ENCODE data around the gene CCR4. TPM values are rescaled to one million over a fixed set of nuclear protein-coding genes. Genes with fewer than 3 reads are reported as not detected.

The CCR4 gene
- total and polyA plus RNA-seq, 2 of the 8 experiments (the other 6 are each of a cell fraction or from before 2014, with no cell fraction given) = 0.11 to 0.15 TPM

GRCh38 chr3:33004205-33004604, 52.8 kb downstream of the CCR4 start:
- Histone ChIP-seq H2BK20ac (ENCODE audit: low read length) (no peak overlapping the region), H3K56ac (replicated peaks; ENCODE audit: insufficient read length, low read depth, low read length) (no peak overlapping the region), H2AFZ (ENCODE audit: low read length) (no peak overlapping the region), H3K9ac (replicated peaks in 1 of 4; ENCODE audit: extremely low read depth in 1 of 4, low read depth in 3 of 4, low read length in 3 of 4) (no peak overlapping the region), H3K4me1 (replicated peaks in 1 of 4; ENCODE audit: control insufficient read depth in 3 of 4, insufficient read depth in 4 of 4, low read length in 3 of 4) (peaks cover 2 to 9% (median 5%) of the 10 kb centered on the region in 4 experiments; a peak in 4 of 7 replicates), H3K4ac (replicated peaks; ENCODE audit: insufficient read length, low read depth, low read length) (no peak overlapping the region), H3K9me3 (ENCODE audit: insufficient read depth in 2 of 2, low read depth in 1 of 2, low read length in 1 of 2) (peaks cover 0 to 6% of the 10 kb centered on the region in 2 experiments; a peak in 1 of 4 replicates), H3K23me2 (ENCODE audit: low read depth, low read length) (no peaks in the 10 kb centered on the region), H4K20me1 (replicated peaks in 1 of 2; ENCODE audit: control insufficient read depth in 1 of 2, insufficient read depth in 2 of 2, low read length in 2 of 2) (no peaks in the 10 kb centered on the region), H3K4me3 (ENCODE audit: extremely low read depth in 1 of 4, insufficient read depth in 2 of 4, low read depth in 3 of 4, low read length in 4 of 4) (no peak overlapping the region), H2AK5ac (ENCODE audit: low read depth, low read length) (no peak overlapping the region), H3K79me2 (ENCODE audit: control insufficient read depth in 1 of 2, insufficient read depth in 2 of 2, low read length in 2 of 2) (no peaks in the 10 kb centered on the region), H3K79me1 (ENCODE audit: low read depth, low read length) (no peaks in the 10 kb centered on the region; the same call in 1 of the 2 replicates), H4K8ac (ENCODE audit: extremely low read depth, insufficient read depth, low read length) (no peak overlapping the region), H2BK120ac (replicated peaks; ENCODE audit: low read depth, low read length) (no peak overlapping the region), H3K27me3 (replicated peaks in 1 of 4; ENCODE audit: control insufficient read depth in 3 of 4, extremely low read depth in 1 of 4, insufficient read depth in 3 of 4, low read length in 3 of 4) (no peaks in the 10 kb centered on the region), H3K4me2 (ENCODE audit: insufficient read depth in 1 of 2, low read depth in 2 of 2, low read length in 2 of 2) (no peak overlapping the region), H4K5ac (ENCODE audit: insufficient read length, low read depth, low read length) (no peak overlapping the region), H3K23ac (ENCODE audit: insufficient read length) (no peak overlapping the region), H3K18ac (ENCODE audit: extremely low read depth, low read length) (0 out of 2 replicates have a peak overlapping the region, but pooled peaks have one; percentile 55), H2BK12ac (ENCODE audit: low read depth, low read length) (no peak overlapping the region), H4K91ac (replicated peaks; ENCODE audit: insufficient read length, low read length) (peak overlapping the region; percentile 48), H3K36me3 (ENCODE audit: control insufficient read depth in 2 of 4, insufficient read depth in 4 of 4, low read length in 3 of 4) (peaks cover 0 to 3% (median 0%) of the 10 kb centered on the region in 4 experiments; a peak in 1 of 8 replicates), H3K14ac (ENCODE audit: insufficient read length) (no peak overlapping the region), H2BK15ac (ENCODE audit: low read length) (0 out of 2 replicates have a peak overlapping the region, but pooled peaks have one; percentile 18), H2BK5ac (ENCODE audit: low read depth, low read length) (0 out of 2 replicates have a peak overlapping the region, but pooled peaks have one; percentile 54), H3K27ac (ENCODE audit: low read depth, low read length) (no peak overlapping the region)
- FAIRE-seq = no peak
- WGBS, 2 experiments (ENCODE audit: extremely low coverage in 1 of 2, insufficient coverage in 1 of 2, insufficient read length in 1 of 2, insufficient replicate concordance in 2 of 2, low coverage in 1 of 2, low lambda C conversion rate in 2 of 2, missing lambda C conversion rate in 1 of 2) = 84% methylated on average over 4 of the region's 4 CpGs; no CpG with 5 or more reads in 1 of the 2 experiments
- no peak for DNase-seq (ENCODE audit: low read depth in 1 of 2, low spot score in 2 of 2)
- TF ChIP-seq SP1 (IDR thresholded peaks at IDR 0.05; ENCODE audit: low read depth, low read length) (no peak), RFX5 (IDR thresholded peaks at IDR 0.05; ENCODE audit: borderline replicate concordance, low read depth, low read length) (no peak), TAF1 (IDR thresholded peaks at IDR 0.05; ENCODE audit: low read depth, low read length) (no peak)
- CTCF ChIA-PET (ENCODE audit: partially characterized antibody) = interaction anchor here (0.7 to 2.9 kb wide), 12 partner anchors 13 to 369 kb away, joined by 3 to 34 read pairs (median 5); no protein-coding TSS in a partner anchor
- POLR2A ChIA-PET (ENCODE audit: partially characterized antibody) = interaction anchor here (0.7 kb wide), 1 partner anchor 57 kb away, joined by 3 read pairs; no protein-coding TSS in a partner anchor

Data from H1 (cell line).